GM10248 (cell line): Measurements from ENCODE around the gene SIK3.

ENCODE experiments used
- CTCF ChIA-PET: fragments of 300-600 bp; sonication (Branson Sonifier 250); formaldehyde crosslinking; extraction: SDS; loops from one replicate; lab custom pipeline; 2021; ENCODE audit warnings: antibody characterized with exemption; lab: Yijun Ruan, JAX
- POLR2A ChIA-PET: fragments of 350-650 bp; sonication (Branson Sonifier 250); formaldehyde crosslinking; extraction: SDS; loops from one replicate; lab custom pipeline; 2020; ENCODE audit warnings: antibody characterized with exemption; lab: Yijun Ruan, JAX
- DNase-seq: peaks from one replicate; pipeline ENCODE4 v3.0.0; 2012; ENCODE audit errors: extremely low spot score
- CTCF ChIP-seq: IDR thresholded peaks from 2 replicates; pipeline ENCODE4 v1.5.1; 2012; ENCODE audit warnings: mild to moderate bottlenecking, low read depth; ENCODE audit errors: extremely low read depth, missing control alignments, control extremely low read depth

SIK3 gene

GRCh38 chr11:116980136-116980793, 118.0 kb downstream of the SIK3 start:
- peak; percentile 67 for DNase-seq
- TF ChIP-seq CTCF, result no peak
- CTCF ChIA-PET, result interaction anchor here (0.9 to 1.5 kb wide), 4 partner anchors 8 to 116 kb away, joined by 3 to 6 read pairs (median 3); no protein-coding TSS in a partner anchor
- POLR2A ChIA-PET, result no interaction called here

GRCh38 chr11:116976941-116977570, 121.2 kb downstream of the SIK3 start:
- TF ChIP-seq CTCF, result no peak
- CTCF ChIA-PET, result interaction anchor here (0.8 to 1.2 kb wide), 3 partner anchors 9 to 27 kb away, joined by 3 read pairs; no protein-coding TSS in a partner anchor
- DNase-seq, result no peak
- POLR2A ChIA-PET, result no interaction called here

GRCh38 chr11:116975661-116976060, 122.6 kb downstream of the SIK3 start:
- ChIA-PET CTCF (interaction anchor here (1.1 kb wide), 1 partner anchor 9 kb away, joined by 3 read pairs; no protein-coding TSS in a partner anchor), POLR2A (no interaction called here)
- TF ChIP-seq CTCF, result no peak
- DNase-seq, result no peak

- TF ChIP-seq CTCF, result no peak
- ChIA-PET POLR2A (no interaction called here), CTCF (interaction anchor here (0.7 to 2.2 kb wide), 9 partner anchors 10 to 123 kb away, joined by 3 to 12 read pairs (median 3); no protein-coding TSS in a partner anchor)
- no peak for DNase-seq
These were observed 125.0 kb downstream of the SIK3 start for GRCh38 chr11:116973270-116973669.

GRCh38 chr11:116972691-116973090, 125.5 kb downstream of the SIK3 start:
- TF ChIP-seq CTCF, result no peak
- POLR2A ChIA-PET, result no interaction called here

GRCh38 chr11:116970485-116971292, 127.5 kb downstream of the SIK3 start:
- no peak for TF ChIP-seq CTCF
- ChIA-PET POLR2A (no interaction called here), CTCF (interaction anchor here (1.5 to 1.8 kb wide), 2 partner anchors 12 to 15 kb away, joined by 4 read pairs; no protein-coding TSS in a partner anchor)
- DNase-seq, result no peak

More at GRCh38 chr11:116972691-116973090, 125.5 kb downstream of the SIK3 start:
- CTCF ChIA-PET, result interaction anchor here (0.7 to 2.2 kb wide), 9 partner anchors 8 to 133 kb away, joined by 3 to 12 read pairs (median 3); no protein-coding TSS in a partner anchor
- DNase-seq, result no peak
